H9 (cell line): ENCODE data around the gene PXYLP1. TPM values are rescaled to one million over a fixed set of nuclear protein-coding genes. Genes with fewer than 3 reads are reported as not detected.

Experiments
- DNase-seq: peaks from one replicate; pipeline ENCODE4 v3.0.0-alpha.2; 2017
- H2AFZ ChIP-seq: one replicate; pipeline ENCODE4 v1.6.1; 2013; ENCODE audit warnings: mild to moderate bottlenecking, low read length, control low read depth, moderate library complexity
- H2AK5ac ChIP-seq: 2 replicates; pipeline ENCODE4 v1.6.1; 2013; ENCODE audit warnings: low read length, control low read depth, mixed read lengths; ENCODE audit not compliant: insufficient read length
- H2BK120ac ChIP-seq: one replicate; pipeline ENCODE4 v1.6.1; 2013; ENCODE audit warnings: low read depth, mild to moderate bottlenecking, low read length, control low read depth, inconsistent platforms; ENCODE audit not compliant: poor library complexity, severe bottlenecking
- H2BK12ac ChIP-seq: 2 replicates; pipeline ENCODE4 v1.6.1; 2013; ENCODE audit warnings: low read length, control low read depth, mixed read lengths, low read depth; ENCODE audit not compliant: insufficient read length
- H2BK15ac ChIP-seq: 2 replicates; pipeline ENCODE4 v1.6.1; 2013; ENCODE audit warnings: low read depth, low read length, control low read depth
- H2BK20ac ChIP-seq: one replicate; pipeline ENCODE4 v1.6.1; 2013; ENCODE audit warnings: low read depth, mild to moderate bottlenecking, low read length, control low read depth, inconsistent platforms; ENCODE audit not compliant: poor library complexity, severe bottlenecking
- H2BK5ac ChIP-seq: 2 replicates; pipeline ENCODE4 v1.6.1; 2013; ENCODE audit warnings: low read length, control low read depth, mixed read lengths; ENCODE audit not compliant: insufficient read length
- H3K14ac ChIP-seq: 2 replicates; pipeline ENCODE4 v1.6.1; 2013; ENCODE audit warnings: low read length, control low read depth; ENCODE audit not compliant: insufficient read depth
- H3K18ac ChIP-seq: 2 replicates; pipeline ENCODE4 v1.6.1; 2013; ENCODE audit warnings: low read depth, mild to moderate bottlenecking, mixed read lengths, low read length, control low read depth; ENCODE audit not compliant: insufficient read length
- H3K23ac ChIP-seq: 2 replicates; pipeline ENCODE4 v1.6.1; 2013; ENCODE audit warnings: low read length, control low read depth, mixed read lengths, low read depth; ENCODE audit not compliant: insufficient read length
- H3K23me2 ChIP-seq: 2 replicates; pipeline ENCODE4 v1.6.1; 2013; ENCODE audit warnings: low read depth, mild to moderate bottlenecking, mixed read lengths, low read length, control low read depth; ENCODE audit not compliant: insufficient read length, poor library complexity, severe bottlenecking
- H3K27ac ChIP-seq: 2 replicates; pipeline ENCODE4 v1.5.1; 2013; ENCODE audit warnings: low read length, control low read depth, mixed read lengths, low read depth; ENCODE audit not compliant: insufficient read length
- H3K27me3 ChIP-seq: 2 replicates; pipeline ENCODE4 v1.6.1; 2013; ENCODE audit warnings: low read length, control low read depth, inconsistent platforms; ENCODE audit not compliant: insufficient read depth
- H3K4ac ChIP-seq: 2 replicates; pipeline ENCODE4 v1.6.1; 2013; ENCODE audit warnings: low read depth, mild to moderate bottlenecking, control low read depth, inconsistent platforms, low read length, moderate library complexity
- H3K4me1 ChIP-seq: 2 replicates; pipeline ENCODE4 v1.6.1; 2013; ENCODE audit warnings: low read length, control low read depth, inconsistent platforms; ENCODE audit not compliant: insufficient read depth
- H3K4me2 ChIP-seq: 2 replicates; pipeline ENCODE4 v1.6.1; 2013; ENCODE audit warnings: low read length, control low read depth, mixed read lengths; ENCODE audit not compliant: insufficient read length, insufficient read depth
- H3K56ac ChIP-seq: 2 replicates; pipeline ENCODE4 v1.6.1; 2013; ENCODE audit warnings: low read depth, mild to moderate bottlenecking, mixed read lengths, low read length, control low read depth; ENCODE audit not compliant: insufficient read length
- H3K79me1 ChIP-seq: 2 replicates; pipeline ENCODE4 v1.6.1; 2013; ENCODE audit warnings: low read depth, mild to moderate bottlenecking, moderate library complexity, low read length, control low read depth, inconsistent platforms; ENCODE audit not compliant: insufficient read depth, poor library complexity, severe bottlenecking
- H3K79me2 ChIP-seq: 2 replicates; pipeline ENCODE4 v1.6.1; 2013; ENCODE audit warnings: low read length, control low read depth, inconsistent platforms; ENCODE audit not compliant: insufficient read depth
- H3K9ac ChIP-seq: 2 replicates; pipeline ENCODE4 v1.6.1; 2013; ENCODE audit warnings: low read length, control low read depth, mixed read lengths; ENCODE audit not compliant: insufficient read length; ENCODE audit errors: extremely low read depth
- H3K9me3 ChIP-seq: one replicate; pipeline ENCODE4 v1.6.1; 2013; ENCODE audit warnings: low read depth, low read length, inconsistent platforms; ENCODE audit not compliant: control insufficient read depth
- H3T11ph ChIP-seq: one replicate; pipeline ENCODE4 v1.6.1; 2013; ENCODE audit warnings: mild to moderate bottlenecking, low read length, control low read depth, inconsistent platforms
- H4K20me1 ChIP-seq: one replicate; pipeline ENCODE4 v1.6.1; 2013; ENCODE audit not compliant: control insufficient read depth, insufficient read length, insufficient read depth
- H4K5ac ChIP-seq: 2 replicates; pipeline ENCODE4 v1.6.1; 2013; ENCODE audit warnings: low read depth, mild to moderate bottlenecking, mixed read lengths, low read length, control low read depth; ENCODE audit not compliant: insufficient read length
- H4K8ac ChIP-seq: replicated peaks from 2 replicates; pipeline ENCODE4 v1.6.1; 2013; ENCODE audit warnings: low read length, control low read depth, mixed read lengths, low read depth; ENCODE audit not compliant: insufficient read length
- H4K91ac ChIP-seq: 2 replicates; pipeline ENCODE4 v1.6.1; 2013; ENCODE audit warnings: low read depth, mild to moderate bottlenecking, moderate library complexity, mixed read lengths, low read length, control low read depth; ENCODE audit not compliant: insufficient read length
- H3K27ac Mint-ChIP-seq, 3 experiments: 2 replicates in 2 of 3; 3 replicates in 1 of 3; pipeline ENCODE4 v1.8.0; 2020 to 2021; ENCODE audit warnings: mixed read lengths in 3 of 3, mild to moderate bottlenecking in 1 of 3, moderate library complexity in 1 of 3
- H3K27me3 Mint-ChIP-seq: 2 replicates; pipeline ENCODE4 v1.8.0; 2021; ENCODE audit warnings: low read depth, mild to moderate bottlenecking, moderate library complexity, mixed read lengths
- H3K36me3 Mint-ChIP-seq, 3 experiments: 2 replicates in 2 of 3; 3 replicates in 1 of 3; pipeline ENCODE4 v1.8.0; 2020 to 2021; ENCODE audit warnings: low read depth in 3 of 3, mixed read lengths in 3 of 3; ENCODE audit not compliant: insufficient read depth in 1 of 3
- H3K4me1 Mint-ChIP-seq, 2 experiments: 2 replicates each; pipeline ENCODE4 v1.8.0; 2020; ENCODE audit warnings: mixed read lengths in 2 of 2
- H3K4me3 Mint-ChIP-seq, 2 experiments: 2 replicates in 1 of 2; 3 replicates in 1 of 2; pipeline ENCODE4 v1.8.0; 2020 to 2021; ENCODE audit warnings: mild to moderate bottlenecking in 2 of 2, mixed read lengths in 2 of 2, moderate library complexity in 1 of 2
- H3K9me3 Mint-ChIP-seq, 2 experiments: 2 replicates in 1 of 2; 3 replicates in 1 of 2; pipeline ENCODE4 v1.8.0; 2020; ENCODE audit warnings: mild to moderate bottlenecking in 2 of 2, mixed read lengths in 2 of 2, moderate library complexity in 1 of 2
- WGBS: extraction: QIAGEN DNeasy Blood & Tissue Kit; methylation state at CpG from one replicate; pipeline ENCODE4 v1.1.7; 2013; ENCODE audit warnings: missing lambda C conversion rate, low lambda C conversion rate, mixed read lengths; ENCODE audit not compliant: insufficient read length; ENCODE audit errors: extremely low coverage; 5-methylcytosine and 5-hydroxymethylcytosine counted together
- total RNA-seq: library from RNA; stranded (reverse); gene quantifications from 2 replicates; pipeline ENCODE4 v1.2.1, GENCODE V29; 2021
- TF ChIP-seq, protein P1 (sequence below): fragments of 200-600 bp; sonication (generic); conservative IDR thresholded peaks from 3 replicates; pipeline ENCODE4 v1.8.0; 2021; ENCODE audit warnings: antibody characterized with exemption, mild to moderate bottlenecking

PXYLP1 gene
- total RNA-seq, 1 experiment from 2014 or later, result 17.9 TPM

DNA sequence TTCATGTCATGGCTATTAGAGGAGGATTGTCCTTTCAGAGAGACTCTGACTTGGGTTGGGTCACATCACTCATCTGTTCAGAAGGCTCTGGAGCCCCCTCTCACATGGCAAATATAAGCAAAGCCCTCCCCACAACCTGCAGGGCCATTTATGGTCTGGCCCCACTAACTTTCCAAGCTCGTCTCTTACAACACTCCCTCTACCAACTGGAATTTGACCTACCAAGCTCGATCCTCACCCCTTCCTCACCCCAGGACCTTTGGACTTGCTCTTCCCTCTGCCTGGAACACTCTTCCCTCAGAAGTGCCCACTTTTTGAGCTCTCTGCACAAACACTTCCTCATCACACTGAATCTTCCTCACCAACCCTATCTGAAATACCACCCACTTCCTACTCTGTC, 14.2 kb upstream of the PXYLP1 start:
- H3T11ph ChIP-seq, result no peak overlapping the region

More for the DNA sequence above, 14.2 kb upstream of the PXYLP1 start:
- no peaks in the 10 kb centered on the region for H3K9me3 ChIP-seq
- no peak overlapping the region for H2BK12ac ChIP-seq
- WGBS, result no CpG with 5 or more reads among the region's 2 CpGs
- H3K9ac ChIP-seq, result no peak overlapping the region
- no peak overlapping the region for H4K91ac ChIP-seq
- no peak overlapping the region for H2BK5ac ChIP-seq
- no peak overlapping the region for H2BK20ac ChIP-seq
- no peak overlapping the region for H2AFZ ChIP-seq
- no peaks in the 10 kb centered on the region for H4K20me1 ChIP-seq
- Mint-ChIP-seq H3K27ac (no peak overlapping the region), H3K4me3 (no peak overlapping the region), H3K9me3 (peaks cover 0 to 1% of the 10 kb centered on the region in 2 experiments; a peak in 1 of 5 replicates), H3K36me3 (no peaks in the 10 kb centered on the region), H3K4me1 (peaks cover 6% of the 10 kb centered on the region in 2 experiments), H3K27me3 (peaks cover 9% of the 10 kb centered on the region)
- no peak overlapping the region for H3K18ac ChIP-seq
- no peak for DNase-seq
- H4K8ac ChIP-seq, result no peak overlapping the region
- H3K23me2 ChIP-seq, result no peaks in the 10 kb centered on the region
- no peak overlapping the region for H3K14ac ChIP-seq
- H3K56ac ChIP-seq, result no peak overlapping the region
- H3K27ac ChIP-seq, result no peak overlapping the region
- TF ChIP-seq, protein P1, sequence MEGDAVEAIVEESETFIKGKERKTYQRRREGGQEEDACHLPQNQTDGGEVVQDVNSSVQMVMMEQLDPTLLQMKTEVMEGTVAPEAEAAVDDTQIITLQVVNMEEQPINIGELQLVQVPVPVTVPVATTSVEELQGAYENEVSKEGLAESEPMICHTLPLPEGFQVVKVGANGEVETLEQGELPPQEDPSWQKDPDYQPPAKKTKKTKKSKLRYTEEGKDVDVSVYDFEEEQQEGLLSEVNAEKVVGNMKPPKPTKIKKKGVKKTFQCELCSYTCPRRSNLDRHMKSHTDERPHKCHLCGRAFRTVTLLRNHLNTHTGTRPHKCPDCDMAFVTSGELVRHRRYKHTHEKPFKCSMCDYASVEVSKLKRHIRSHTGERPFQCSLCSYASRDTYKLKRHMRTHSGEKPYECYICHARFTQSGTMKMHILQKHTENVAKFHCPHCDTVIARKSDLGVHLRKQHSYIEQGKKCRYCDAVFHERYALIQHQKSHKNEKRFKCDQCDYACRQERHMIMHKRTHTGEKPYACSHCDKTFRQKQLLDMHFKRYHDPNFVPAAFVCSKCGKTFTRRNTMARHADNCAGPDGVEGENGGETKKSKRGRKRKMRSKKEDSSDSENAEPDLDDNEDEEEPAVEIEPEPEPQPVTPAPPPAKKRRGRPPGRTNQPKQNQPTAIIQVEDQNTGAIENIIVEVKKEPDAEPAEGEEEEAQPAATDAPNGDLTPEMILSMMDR, result no peak
- H3K79me1 ChIP-seq, result no peaks in the 10 kb centered on the region
- H3K23ac ChIP-seq, result no peak overlapping the region
- H4K5ac ChIP-seq, result no peak overlapping the region
- H2AK5ac ChIP-seq, result no peak overlapping the region
- no peak overlapping the region for H2BK120ac ChIP-seq
- no peaks in the 10 kb centered on the region for H3K4me1 ChIP-seq
- H3K79me2 ChIP-seq, result no peaks in the 10 kb centered on the region
- H3K4me2 ChIP-seq, result no peak overlapping the region
- H3K4ac ChIP-seq, result no peak overlapping the region
- H2BK15ac ChIP-seq, result no peak overlapping the region
- H3K27me3 ChIP-seq, result no peaks in the 10 kb centered on the region
